Measurements from ENCODE around the gene EEF1AKMT2.

DNA sequence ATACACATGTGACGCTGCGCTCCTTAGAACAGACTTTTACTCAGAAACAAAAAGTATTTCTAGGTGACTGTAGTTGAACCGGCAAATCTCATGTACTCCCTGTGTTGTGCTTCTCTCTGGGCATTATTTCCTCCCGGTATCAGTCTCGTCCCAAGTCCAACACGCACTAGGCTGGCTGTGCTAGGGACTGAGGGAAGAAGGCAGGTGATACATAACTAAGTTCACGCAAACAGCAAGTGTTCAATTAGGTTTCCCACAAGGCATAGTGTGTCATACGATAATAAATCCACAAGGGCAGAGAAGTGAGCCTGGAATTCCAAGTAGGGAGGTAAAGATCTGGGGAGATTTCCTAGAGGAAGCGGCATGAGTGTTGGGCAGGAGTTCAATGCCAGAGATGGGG is 67.9 kb downstream of the EEF1AKMT2 start:
- TF ChIP-seq, protein P1, sequence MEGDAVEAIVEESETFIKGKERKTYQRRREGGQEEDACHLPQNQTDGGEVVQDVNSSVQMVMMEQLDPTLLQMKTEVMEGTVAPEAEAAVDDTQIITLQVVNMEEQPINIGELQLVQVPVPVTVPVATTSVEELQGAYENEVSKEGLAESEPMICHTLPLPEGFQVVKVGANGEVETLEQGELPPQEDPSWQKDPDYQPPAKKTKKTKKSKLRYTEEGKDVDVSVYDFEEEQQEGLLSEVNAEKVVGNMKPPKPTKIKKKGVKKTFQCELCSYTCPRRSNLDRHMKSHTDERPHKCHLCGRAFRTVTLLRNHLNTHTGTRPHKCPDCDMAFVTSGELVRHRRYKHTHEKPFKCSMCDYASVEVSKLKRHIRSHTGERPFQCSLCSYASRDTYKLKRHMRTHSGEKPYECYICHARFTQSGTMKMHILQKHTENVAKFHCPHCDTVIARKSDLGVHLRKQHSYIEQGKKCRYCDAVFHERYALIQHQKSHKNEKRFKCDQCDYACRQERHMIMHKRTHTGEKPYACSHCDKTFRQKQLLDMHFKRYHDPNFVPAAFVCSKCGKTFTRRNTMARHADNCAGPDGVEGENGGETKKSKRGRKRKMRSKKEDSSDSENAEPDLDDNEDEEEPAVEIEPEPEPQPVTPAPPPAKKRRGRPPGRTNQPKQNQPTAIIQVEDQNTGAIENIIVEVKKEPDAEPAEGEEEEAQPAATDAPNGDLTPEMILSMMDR (IDR thresholded peaks at IDR 0.05), result peak in 2 of 6 experiments; percentile 14 to 25
- TF ChIP-seq POLR2A (IDR thresholded peaks at IDR 0.05), result peak in 1 of 2 donors; percentile 55

Data from Peyer's patch (tissue), 4 donors.